NT2/D1 (cell line): ENCODE results near the gene CLUH.
"Not testable (repeated sequence)": the region's sequence is repeated elsewhere in the genome, so short reads cannot be mapped to it uniquely, and the experiment has no call there.

ENCODE experiments used
- DNase-seq: peaks from one replicate; pipeline ENCODE4 v3.0.0-alpha.2; 2011; ENCODE audit warnings: low read depth, low spot score
- H3K27me3 ChIP-seq: 2 replicates; pipeline ENCODE4 v1.6.0; 2011; ENCODE audit warnings: mild to moderate bottlenecking; ENCODE audit not compliant: insufficient read length, insufficient read depth
- H3K36me3 ChIP-seq: 2 replicates; pipeline ENCODE4 v1.6.1; 2011; ENCODE audit warnings: mild to moderate bottlenecking, low read length, mixed read lengths; ENCODE audit not compliant: insufficient read depth, insufficient read length
- H3K4me1 ChIP-seq: 2 replicates; pipeline ENCODE4 v1.5.1; 2011; ENCODE audit not compliant: insufficient read depth, insufficient read length
- H3K4me3 ChIP-seq: 2 replicates; pipeline ENCODE4 v1.5.1; 2011; ENCODE audit warnings: low read depth; ENCODE audit not compliant: insufficient read length
- H3K9ac ChIP-seq: 2 replicates; pipeline ENCODE4 v1.6.0; 2011; ENCODE audit warnings: low read depth; ENCODE audit not compliant: insufficient read length
- H3K9me3 ChIP-seq: 2 replicates; pipeline ENCODE4 v1.5.1; 2011; ENCODE audit warnings: mild to moderate bottlenecking, low read length; ENCODE audit not compliant: insufficient read depth
- SUZ12 ChIP-seq: IDR thresholded peaks from 2 replicates; pipeline ENCODE4 v1.6.1; 2011; ENCODE audit not compliant: insufficient read length, insufficient read depth; ENCODE audit errors: extremely low read depth
- YY1 ChIP-seq: IDR thresholded peaks from 2 replicates; pipeline ENCODE4 v1.6.1; 2011; ENCODE audit not compliant: insufficient read length, insufficient read depth
- ZNF274 ChIP-seq: IDR thresholded peaks from 2 replicates; pipeline ENCODE4 v1.6.1; 2011; ENCODE audit warnings: mild to moderate bottlenecking, low read depth, low read length

CLUH gene

DNA sequence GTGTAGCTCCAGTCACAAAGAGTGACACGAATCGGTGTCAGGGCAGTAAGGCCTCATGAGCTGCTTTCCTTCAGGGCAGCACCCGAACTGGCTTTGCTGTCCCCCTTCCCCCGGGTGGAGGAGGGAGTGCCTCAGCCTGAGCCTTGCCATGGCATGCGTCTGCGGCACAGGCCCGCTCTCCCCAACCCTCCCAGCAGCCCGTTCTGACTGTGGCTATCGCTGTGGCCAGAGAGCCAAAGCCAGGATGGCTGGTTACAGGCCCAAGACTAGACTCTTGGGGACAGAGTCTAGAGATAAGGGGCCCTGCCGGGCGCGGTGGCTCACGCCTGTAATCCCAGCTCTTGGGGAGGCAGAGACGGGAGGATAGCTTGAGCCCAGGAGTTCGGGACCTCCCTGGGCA, 25.9 kb downstream of the CLUH start:
- TF ChIP-seq SUZ12 (no peak), ZNF274 (no peak), YY1 (no peak)
- no peaks in the 10 kb centered on the region for H3K27me3 ChIP-seq
- no peak overlapping the region for H3K4me3 ChIP-seq
- H3K4me1 ChIP-seq: peaks cover 6% of the 10 kb centered on the region
- H3K36me3 ChIP-seq: peaks cover 44% of the 10 kb centered on the region
- H3K9me3 ChIP-seq: no peaks in the 10 kb centered on the region
- no peak overlapping the region for H3K9ac ChIP-seq
- no peak for DNase-seq

DNA sequence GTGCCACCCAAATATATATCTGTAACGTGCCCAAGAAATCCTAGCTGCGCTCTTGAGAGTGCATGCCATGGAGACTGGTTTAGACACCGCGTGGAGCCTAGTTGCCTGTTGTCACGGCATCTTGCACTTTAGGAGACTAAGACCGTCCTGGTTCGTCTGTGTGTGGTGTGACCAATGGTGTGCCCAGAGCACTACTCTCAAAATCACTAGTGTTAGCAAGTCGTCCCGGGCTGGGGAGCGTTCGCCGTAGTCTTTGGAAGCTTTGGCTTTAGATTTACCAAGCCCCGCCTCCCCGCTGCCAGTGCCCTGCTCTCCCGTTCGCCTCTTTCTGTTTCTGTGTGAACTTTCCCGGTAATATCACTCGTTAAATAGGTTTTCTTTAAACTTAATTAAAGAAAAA, 27.0 kb downstream of the CLUH start:
- Histone ChIP-seq H3K9ac (no peak overlapping the region), H3K27me3 (no peaks in the 10 kb centered on the region), H3K4me3 (no peak overlapping the region), H3K4me1 (peaks cover 6% of the 10 kb centered on the region), H3K36me3 (peaks cover 44% of the 10 kb centered on the region), H3K9me3 (no peaks in the 10 kb centered on the region)
- no peak for DNase-seq
- TF ChIP-seq ZNF274 (no peak), YY1 (no peak), SUZ12 (no peak)

DNA sequence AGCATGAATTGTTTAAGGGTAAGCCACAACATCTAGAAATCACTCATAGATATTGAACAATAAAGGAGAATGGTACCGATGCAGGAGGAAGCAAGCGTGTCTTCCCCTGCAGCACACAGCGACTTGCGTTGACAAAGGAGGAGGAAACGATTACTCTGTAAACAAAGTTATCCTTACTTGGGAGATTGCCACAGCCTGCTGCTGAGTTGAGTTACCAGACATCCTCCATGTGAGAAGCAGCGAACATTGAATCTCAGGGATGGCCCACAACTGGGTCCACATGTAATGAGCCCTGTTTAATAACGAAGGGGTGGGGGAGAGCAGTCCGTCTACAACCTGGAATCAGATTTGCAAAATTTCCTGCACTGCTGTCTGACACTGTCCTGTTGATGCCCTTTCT, 27.7 kb downstream of the CLUH start:
- Histone ChIP-seq H3K36me3 (peaks cover 42% of the 10 kb centered on the region), H3K9ac (no peak overlapping the region), H3K27me3 (no peaks in the 10 kb centered on the region), H3K9me3 (no peaks in the 10 kb centered on the region), H3K4me1 (peaks cover 2% of the 10 kb centered on the region), H3K4me3 (no peak overlapping the region)
- no peak for DNase-seq
- TF ChIP-seq SUZ12 (no peak), ZNF274 (no peak), YY1 (no peak)

DNA sequence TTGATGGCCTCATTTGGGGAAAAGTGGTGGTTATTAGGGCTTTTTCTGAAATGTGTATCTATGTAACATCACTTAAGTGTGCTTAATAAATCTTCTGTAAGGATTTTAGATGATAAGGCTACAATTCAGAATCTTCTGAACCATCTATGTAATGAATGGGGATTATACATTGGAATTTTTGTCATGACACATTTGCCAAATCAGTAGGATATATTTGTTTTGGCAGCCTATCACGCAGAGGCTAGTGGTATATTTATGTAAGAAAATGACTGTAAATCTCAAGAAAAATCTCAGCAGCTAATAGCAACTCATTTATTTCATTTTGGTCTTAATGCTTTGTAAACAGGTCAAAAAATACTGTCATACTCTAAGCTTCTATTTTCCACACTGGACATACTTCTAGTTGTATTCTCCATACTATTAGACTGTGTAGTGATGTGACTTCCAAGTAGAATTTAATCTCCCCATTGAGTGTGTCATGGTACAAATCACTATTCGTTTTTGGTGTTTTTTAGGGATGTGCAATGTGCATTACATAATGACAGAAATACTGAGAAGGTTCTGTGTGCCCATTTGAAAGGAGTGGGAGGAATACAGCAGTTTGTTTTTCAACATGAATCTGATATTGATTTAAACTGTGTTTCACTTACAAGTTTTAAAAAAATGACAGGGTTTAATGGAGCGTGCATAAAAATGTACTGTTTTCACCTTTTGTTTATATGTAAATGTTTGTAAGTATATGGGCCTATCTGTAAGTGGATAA, 29.2 kb downstream of the CLUH start:
- no peak overlapping the region for H3K4me3 ChIP-seq
- no peak for TF ChIP-seq ZNF274
- TF ChIP-seq SUZ12: no peak
- TF ChIP-seq YY1: no peak
- DNase-seq: no peak
- no peaks in the 10 kb centered on the region for H3K9me3 ChIP-seq
- peaks cover 2% of the 10 kb centered on the region for H3K4me1 ChIP-seq
- no peak overlapping the region for H3K9ac ChIP-seq
- no peaks in the 10 kb centered on the region for H3K27me3 ChIP-seq
- H3K36me3 ChIP-seq: peaks cover 45% of the 10 kb centered on the region

DNA sequence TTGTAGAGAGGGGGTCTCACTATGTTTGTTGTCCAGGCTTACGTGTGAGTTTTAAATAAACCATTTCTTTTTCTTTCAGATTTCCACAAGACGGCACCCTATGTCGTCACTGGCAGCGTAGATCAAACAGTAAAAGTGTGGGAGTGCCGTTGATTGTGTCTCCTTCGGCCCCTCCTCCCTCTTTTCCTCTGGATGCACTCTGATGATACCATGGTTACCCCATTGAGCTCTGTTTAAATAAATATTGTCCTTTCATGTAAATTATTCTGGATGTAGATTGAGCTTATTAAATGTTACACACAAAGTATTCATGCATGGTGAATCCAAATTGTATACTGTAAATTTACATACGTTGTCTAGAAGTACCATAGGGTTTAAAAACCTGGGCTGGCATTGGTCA, 29.9 kb downstream of the CLUH start:
- H3K36me3 ChIP-seq: peaks cover 45% of the 10 kb centered on the region
- DNase-seq: no peak
- TF ChIP-seq YY1 (no peak), ZNF274 (no peak), SUZ12 (no peak)

DNA sequence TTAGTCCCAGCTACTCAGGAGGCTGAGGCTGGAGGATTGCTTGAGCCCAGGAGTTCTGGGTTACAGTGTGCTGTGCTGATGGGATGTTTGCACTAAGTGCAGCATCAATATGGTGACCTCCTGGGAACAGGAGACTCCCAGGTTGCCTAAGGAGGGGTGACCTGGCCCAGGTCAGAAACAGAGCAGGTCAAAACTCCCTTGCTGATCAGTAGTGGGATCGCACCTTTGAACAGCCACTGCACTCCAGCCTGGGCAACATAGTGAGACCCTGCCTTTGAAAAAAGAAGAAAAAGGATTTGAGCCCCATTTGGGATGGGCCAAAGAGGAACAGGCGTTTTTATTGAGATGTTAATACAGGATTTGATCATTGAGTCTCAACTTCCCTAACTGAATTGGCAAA, 30.6 kb downstream of the CLUH start:
- peaks cover 49% of the 10 kb centered on the region for H3K36me3 ChIP-seq
- no peak for DNase-seq
- no peak overlapping the region for H3K4me3 ChIP-seq
- no peaks in the 10 kb centered on the region for H3K4me1 ChIP-seq
- TF ChIP-seq YY1 (no peak), ZNF274 (no peak), SUZ12 (no peak)
- no peak overlapping the region for H3K9ac ChIP-seq
- no peaks in the 10 kb centered on the region for H3K9me3 ChIP-seq
- H3K27me3 ChIP-seq: no peaks in the 10 kb centered on the region

More for the DNA sequence above, 29.9 kb downstream of the CLUH start:
- Histone ChIP-seq H3K9ac (no peak overlapping the region), H3K9me3 (no peaks in the 10 kb centered on the region), H3K4me1 (peaks cover 2% of the 10 kb centered on the region), H3K27me3 (no peaks in the 10 kb centered on the region), H3K4me3 (no peak overlapping the region)

DNA sequence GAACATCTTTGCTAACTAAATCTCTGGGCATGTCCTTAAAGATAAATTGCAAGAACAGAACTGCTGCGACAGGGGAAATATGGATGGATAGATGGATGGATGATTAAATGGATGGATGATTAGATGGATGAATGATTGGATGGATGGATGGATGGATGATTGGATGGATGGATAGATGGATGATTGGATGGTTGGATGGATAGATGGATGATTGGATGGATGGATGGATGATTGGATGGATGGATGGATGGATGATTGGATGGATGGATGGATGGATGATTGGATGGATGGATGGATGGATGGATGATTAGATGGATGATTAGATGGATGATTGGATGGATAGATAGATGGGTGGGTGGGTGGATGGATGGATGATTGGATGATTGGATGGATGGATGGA, 32.3 kb downstream of the CLUH start:
- H3K36me3 ChIP-seq: peaks cover 58% of the 10 kb centered on the region
- DNase-seq: not testable (repeated sequence)

DNA sequence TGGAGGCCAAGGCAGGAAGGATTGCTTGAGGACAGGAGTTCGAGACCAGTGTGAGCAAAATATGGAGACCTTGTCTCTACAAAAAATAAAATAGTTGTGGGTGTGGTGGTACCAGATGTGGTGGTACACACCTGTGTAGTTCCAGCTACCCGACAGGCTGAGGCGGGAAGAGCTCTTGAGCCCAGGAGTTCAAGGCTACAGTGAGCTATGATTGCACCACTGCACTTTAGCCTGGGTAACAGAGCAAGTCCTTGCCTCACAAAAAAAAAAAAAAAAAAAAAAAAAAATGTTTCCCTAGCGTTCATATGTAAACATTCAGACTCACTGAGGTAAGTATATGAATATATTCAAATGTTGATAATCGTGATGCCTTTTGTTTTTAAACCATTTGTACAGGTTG, 39.5 kb downstream of the CLUH start:
- Histone ChIP-seq H3K36me3 (peaks cover 63% of the 10 kb centered on the region), H3K9ac (no peak overlapping the region), H3K27me3 (no peaks in the 10 kb centered on the region)

More for the DNA sequence above, 32.3 kb downstream of the CLUH start:
- H3K9ac ChIP-seq, H3K9me3 ChIP-seq, H3K4me3 ChIP-seq, H3K4me1 ChIP-seq, H3K27me3 ChIP-seq: not testable (repeated sequence)

DNA sequence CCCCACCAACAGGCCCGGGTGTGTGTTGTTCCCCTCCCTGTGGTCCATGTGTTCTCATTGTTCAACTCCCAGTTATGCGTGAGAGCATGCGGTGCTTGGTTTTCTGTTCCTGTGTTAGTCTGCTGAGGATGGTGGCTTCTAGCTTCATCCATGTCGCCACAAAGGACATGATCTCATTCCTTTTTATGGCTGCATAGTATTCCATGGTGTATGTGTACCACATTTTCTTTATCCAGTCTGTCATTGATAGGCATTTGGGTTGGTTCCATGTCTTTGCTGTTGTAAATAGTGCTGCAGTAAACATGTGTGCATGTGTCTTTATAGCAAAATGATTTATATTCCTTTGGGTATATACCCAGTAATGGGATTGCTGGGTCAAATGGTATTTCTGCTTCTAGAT, 51.2 kb downstream of the CLUH start:
- not testable (repeated sequence) for H3K9me3 ChIP-seq, H3K36me3 ChIP-seq, H3K4me3 ChIP-seq, H3K9ac ChIP-seq, DNase-seq, H3K27me3 ChIP-seq, H3K4me1 ChIP-seq

More for the DNA sequence above, 39.5 kb downstream of the CLUH start:
- H3K4me1 ChIP-seq: no peaks in the 10 kb centered on the region
- TF ChIP-seq YY1: no peak
- no peak for TF ChIP-seq ZNF274
- TF ChIP-seq SUZ12: no peak
- no peaks in the 10 kb centered on the region for H3K9me3 ChIP-seq
- H3K4me3 ChIP-seq: no peak overlapping the region
- no peak for DNase-seq

DNA sequence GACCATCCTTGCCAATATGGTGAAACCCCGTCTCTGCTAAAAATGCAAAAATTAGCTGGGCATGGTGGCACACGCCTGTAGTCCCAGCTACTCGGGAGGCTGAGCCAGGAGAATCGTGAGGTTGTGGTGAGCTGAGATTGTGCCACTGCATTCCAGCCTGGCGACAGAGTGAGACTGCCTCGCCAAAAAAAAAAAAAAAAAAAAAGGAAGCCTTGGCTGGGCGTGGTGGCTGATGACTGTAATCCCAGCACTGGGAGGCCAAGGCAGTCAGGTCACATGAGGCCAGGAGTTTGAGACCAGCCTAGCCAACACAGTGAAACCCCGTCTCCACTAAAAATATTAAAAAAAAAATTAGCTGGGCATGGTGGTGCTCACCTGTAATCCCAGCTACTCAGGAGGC, 52.2 kb downstream of the CLUH start:
- not testable (repeated sequence) for H3K36me3 ChIP-seq, H3K4me3 ChIP-seq, H3K4me1 ChIP-seq, H3K9ac ChIP-seq, DNase-seq, H3K9me3 ChIP-seq, H3K27me3 ChIP-seq
